NCI-H1092 treated with DMSO at 0.1 percent for 48 hours (cell line): ENCODE data around the gene MAPK8IP2.
"Not testable (repeated sequence)": the region's sequence is repeated elsewhere in the genome, so short reads cannot be mapped to it uniquely, and the experiment has no call there.

Source experiments
- DNase-seq: peaks from one replicate; lab custom pipeline; 2025; lab: John Stamatoyannopoulos, UW

MAPK8IP2 gene

GRCh38 chr22:50599816-50600455 is 657 bp upstream of the MAPK8IP2 start:
- DNase-seq, result no peak

- no peak for DNase-seq
Observed at GRCh38 chr22:50600967-50601668, 525 bp downstream of the MAPK8IP2 start.

GRCh38 chr22:50601669-50602337 is 1.2 kb downstream of the MAPK8IP2 start:
- DNase-seq, result no peak

GRCh38 chr22:50602338-50602700 is 1.7 kb downstream of the MAPK8IP2 start:
- DNase-seq, result no peak

- DNase-seq, result no peak
Observed at GRCh38 chr22:50603511-50604255, 3.1 kb downstream of the MAPK8IP2 start.

- DNase-seq, result no peak
Observed at GRCh38 chr22:50604256-50605001, 3.8 kb downstream of the MAPK8IP2 start.

GRCh38 chr22:50605002-50605612 is 4.5 kb downstream of the MAPK8IP2 start:
- no peak for DNase-seq

- no peak for DNase-seq
Observed at GRCh38 chr22:50605613-50606074, 5.1 kb downstream of the MAPK8IP2 start.

- DNase-seq, result no peak
Observed at GRCh38 chr22:50606165-50606945, 5.8 kb downstream of the MAPK8IP2 start.

- no peak for DNase-seq
Observed at GRCh38 chr22:50606946-50607658, 6.5 kb downstream of the MAPK8IP2 start.

GRCh38 chr22:50607659-50608020 is 7.0 kb downstream of the MAPK8IP2 start:
- DNase-seq, result no peak

GRCh38 chr22:50608058-50608840 is 7.7 kb downstream of the MAPK8IP2 start:
- DNase-seq, result not testable (repeated sequence)

GRCh38 chr22:50608996-50609395 is 8.4 kb downstream of the MAPK8IP2 start:
- DNase-seq, result no peak

- no peak for DNase-seq
Observed at GRCh38 chr22:50609599-50609998, 9.0 kb downstream of the MAPK8IP2 start.

GRCh38 chr22:50610041-50610451 is 9.5 kb downstream of the MAPK8IP2 start:
- DNase-seq, result no peak

- no peak for DNase-seq
Observed at GRCh38 chr22:50610581-50610980, 10.0 kb downstream of the MAPK8IP2 start.

GRCh38 chr22:50611341-50612060 is 10.9 kb downstream of the MAPK8IP2 start:
- DNase-seq, result no peak

GRCh38 chr22:50612168-50612527 is 11.6 kb downstream of the MAPK8IP2 start:
- DNase-seq, result no peak
